Colonic mucosa (tissue), 4 donors: Measurements from ENCODE around the gene SCAF11. TPM values are rescaled to one million over a fixed set of nuclear protein-coding genes. Genes with fewer than 3 reads are reported as not detected.

ENCODE experiments used
- DNase-seq: peaks from one replicate; pipeline ENCODE4 v3.0.0-alpha.2; 2020
- H3K27ac ChIP-seq: fragments of 200-600 bp; one replicate; pipeline ENCODE4 v1.8.0; 2021
- H3K27me3 ChIP-seq: fragments of 200-600 bp; one replicate; pipeline ENCODE4 v1.8.0; 2021
- H3K36me3 ChIP-seq: fragments of 200-600 bp; one replicate; pipeline ENCODE4 v1.8.0; 2021
- H3K4me1 ChIP-seq: fragments of 200-600 bp; one replicate; pipeline ENCODE4 v1.8.0; 2021; ENCODE audit warnings: mild to moderate bottlenecking
- H3K4me3 ChIP-seq: fragments of 200-600 bp; one replicate; pipeline ENCODE4 v1.8.0; 2021
- H3K9ac ChIP-seq, 2 donors: one replicate each; pipeline ENCODE4 v1.7.0; 2013; ENCODE audit warnings: control low read depth in 2 of 2, low read depth in 2 of 2, low read length in 2 of 2
- H3K9me3 ChIP-seq: fragments of 200-600 bp; one replicate; pipeline ENCODE4 v1.8.0; 2021
- CTCF ChIP-seq: fragments of 200-600 bp; IDR thresholded peaks from one replicate; pipeline ENCODE4 v1.8.0; 2022; ENCODE audit warnings: antibody characterized with exemption, mild to moderate bottlenecking
- intact Hi-C: fragments of 100-400 bp; cut with DNase I; formaldehyde crosslinking; loops from one replicate; pipeline ENCODE4 v1.14.1; 2022
- total RNA-seq, 2 donors: library from RNA; stranded (reverse); fragmentation: NEBNext Ultra II Directional in 1 of 2; extraction: Animal tissue kit (Norgen Biotek cat#: 25700) in 1 of 2; gene quantifications; one replicate each; pipeline ENCODE4 v1.2.1, GENCODE V29; 2021
- donor health status: healthy.
- donor health status: DM: no; HTN: no; CAD: no.
- donor health status: DM: no; HTN: no; CAD: no.

The SCAF11 gene
- total RNA-seq, 2 donors from 2014 or later: 84.8 to 105 TPM

- H3K27me3 ChIP-seq: no peaks in the 10 kb centered on the region
- H3K4me3 ChIP-seq: no peak overlapping the region
- no peaks in the 10 kb centered on the region for H3K9me3 ChIP-seq
- H3K9ac ChIP-seq: no peak overlapping the region
- H3K4me1 ChIP-seq: no peaks in the 10 kb centered on the region
- no peaks in the 10 kb centered on the region for H3K36me3 ChIP-seq
- no peak overlapping the region for H3K27ac ChIP-seq
- intact Hi-C loops: no loop called here
- no peak for DNase-seq
- no peak for TF ChIP-seq CTCF
Measured at GRCh38 chr12:45880533-45880932, 109.8 kb downstream of the SCAF11 start.

- H3K4me3 ChIP-seq: no peak overlapping the region
- intact Hi-C loops: no loop called here
- H3K9me3 ChIP-seq: no peaks in the 10 kb centered on the region
- H3K27ac ChIP-seq: no peak overlapping the region
- H3K27me3 ChIP-seq: no peaks in the 10 kb centered on the region
- TF ChIP-seq CTCF: no peak
- no peak for DNase-seq
- no peaks in the 10 kb centered on the region for H3K4me1 ChIP-seq
- peaks cover 4% of the 10 kb centered on the region for H3K36me3 ChIP-seq
- no peak overlapping the region for H3K9ac ChIP-seq
Measured at GRCh38 chr12:45879363-45879895, 110.9 kb downstream of the SCAF11 start.

- H3K9ac ChIP-seq: no peak overlapping the region
- H3K36me3 ChIP-seq: peaks cover 4% of the 10 kb centered on the region
- intact Hi-C loops: no loop called here
- H3K4me3 ChIP-seq: no peak overlapping the region
- H3K4me1 ChIP-seq: no peaks in the 10 kb centered on the region
- no peak for DNase-seq
- no peak overlapping the region for H3K27ac ChIP-seq
- no peak for TF ChIP-seq CTCF
- H3K27me3 ChIP-seq: no peaks in the 10 kb centered on the region
- H3K9me3 ChIP-seq: no peaks in the 10 kb centered on the region
Measured at GRCh38 chr12:45878630-45879255, 111.6 kb downstream of the SCAF11 start.

GRCh38 chr12:45877069-45877468 is 113.3 kb downstream of the SCAF11 start:
- TF ChIP-seq CTCF: no peak
- intact Hi-C loops: no loop called here
- H3K36me3 ChIP-seq: peaks cover 4% of the 10 kb centered on the region

GRCh38 chr12:45872446-45872845 is 117.9 kb downstream of the SCAF11 start:
- peaks cover 4% of the 10 kb centered on the region for H3K36me3 ChIP-seq

More at GRCh38 chr12:45877069-45877468, 113.3 kb downstream of the SCAF11 start:
- DNase-seq: no peak
- Histone ChIP-seq H3K9ac (no peak overlapping the region), H3K27me3 (no peaks in the 10 kb centered on the region), H3K27ac (no peak overlapping the region), H3K4me1 (no peaks in the 10 kb centered on the region), H3K4me3 (no peak overlapping the region), H3K9me3 (no peaks in the 10 kb centered on the region)

More at GRCh38 chr12:45872446-45872845, 117.9 kb downstream of the SCAF11 start:
- no peak for DNase-seq
- Histone ChIP-seq H3K9me3 (no peaks in the 10 kb centered on the region), H3K27ac (no peak overlapping the region), H3K4me3 (no peak overlapping the region), H3K9ac (no peak overlapping the region), H3K27me3 (no peaks in the 10 kb centered on the region), H3K4me1 (no peaks in the 10 kb centered on the region)
- intact Hi-C loops: no loop called here
- no peak for TF ChIP-seq CTCF
